ENCODE measurements around the gene RNF166.

Gene RNF166

DNA sequence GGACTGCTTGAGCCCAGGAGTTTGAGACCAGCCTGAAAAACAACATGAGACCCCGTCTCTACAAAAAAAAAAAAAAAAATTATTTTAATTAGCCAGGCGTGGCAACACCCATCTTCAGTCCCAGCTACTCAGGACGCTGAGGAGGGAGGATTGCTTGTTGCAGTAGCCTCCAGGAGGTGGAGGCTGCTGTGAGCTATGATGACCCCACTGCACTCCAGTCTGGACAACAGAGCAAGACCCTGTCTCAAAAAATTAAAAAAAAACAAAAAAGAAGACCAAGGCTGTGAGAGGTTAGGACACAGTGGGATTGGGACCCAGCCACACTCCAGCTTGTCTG is 18.6 kb downstream of the RNF166 start:
- no peak overlapping the region for H3K4me3 Mint-ChIP-seq
- no peaks in the 10 kb centered on the region for H3K36me3 Mint-ChIP-seq
- no peaks in the 10 kb centered on the region for H3K27me3 Mint-ChIP-seq
- H3K4me1 Mint-ChIP-seq (ENCODE audit: low read depth) = peaks cover 48% of the 10 kb centered on the region
- no peak overlapping the region for H3K27ac Mint-ChIP-seq
- no peaks in the 10 kb centered on the region for H3K9me3 Mint-ChIP-seq (ENCODE audit: low read depth)

DNA sequence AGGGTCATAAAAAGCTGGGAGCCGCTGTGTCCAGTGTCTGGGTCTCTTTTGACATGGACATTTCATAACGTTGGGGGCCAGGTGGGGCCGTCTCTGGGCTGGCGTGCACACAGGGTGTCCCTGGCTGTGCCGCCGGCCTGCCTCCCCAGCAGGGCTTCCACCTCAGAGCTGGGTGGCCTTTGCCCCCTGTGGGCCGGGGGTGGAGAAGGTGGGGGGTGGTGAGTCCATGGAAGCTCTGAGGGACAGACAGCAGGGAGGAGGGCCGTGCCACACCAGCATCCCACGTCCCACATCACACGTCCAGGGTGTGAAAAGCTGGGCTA is 19.0 kb downstream of the RNF166 start:
- Mint-ChIP-seq H3K27ac (no peak overlapping the region), H3K4me3 (peak overlapping the region; percentile 17), H3K36me3 (no peaks in the 10 kb centered on the region), H3K27me3 (no peaks in the 10 kb centered on the region), H3K9me3 (ENCODE audit: low read depth) (no peaks in the 10 kb centered on the region), H3K4me1 (ENCODE audit: low read depth) (peaks cover 48% of the 10 kb centered on the region)

DNA sequence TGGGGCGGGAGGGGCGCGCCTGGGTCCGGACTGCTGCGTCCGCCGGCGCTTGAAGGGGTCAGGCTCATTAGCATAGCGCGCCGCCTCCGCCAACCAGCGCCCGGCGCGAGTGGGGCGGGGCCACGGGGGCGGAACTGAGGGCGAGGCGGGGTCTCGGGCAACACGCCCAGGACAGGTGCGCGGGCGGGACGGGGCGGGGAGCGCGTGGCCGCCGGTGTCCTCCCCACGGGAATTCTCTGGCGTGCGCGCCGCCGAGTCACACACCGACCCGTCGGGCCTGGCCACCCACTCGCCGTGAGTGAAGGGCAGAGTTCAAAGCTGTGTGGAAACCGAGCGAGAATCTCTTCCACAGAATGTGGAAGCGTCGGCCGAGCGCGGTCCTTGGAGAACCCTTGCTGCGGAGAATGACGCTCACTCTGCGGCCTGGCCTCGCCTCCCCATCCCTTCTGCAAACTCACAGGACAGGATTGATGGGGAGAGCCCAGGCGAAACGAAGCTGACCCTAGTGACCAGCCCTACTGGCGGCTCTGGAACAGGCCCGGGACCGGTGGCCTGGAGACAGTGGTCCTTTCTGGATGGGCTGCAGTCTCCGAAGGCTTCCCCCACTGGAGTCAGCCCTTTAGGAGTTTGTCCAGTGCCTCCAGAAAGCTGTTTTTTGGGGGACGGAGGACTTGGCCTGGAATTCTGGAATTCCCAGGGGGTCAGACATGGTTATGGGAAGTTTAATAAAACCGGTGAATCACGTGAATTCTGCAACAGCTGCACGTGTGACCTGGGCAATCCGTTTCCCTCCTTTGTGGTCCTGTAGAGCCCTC is 19.6 kb downstream of the RNF166 start, which contains the start of gene SNAI3:
TSS of gene SNAI3 (minus strand) at position 69 of the 815 bp plus-strand sequence. CDS start 101 bp downstream, outside the sequence.
- H3K9me3 Mint-ChIP-seq (ENCODE audit: low read depth) = no peaks in the 10 kb centered on the region
- H3K27ac Mint-ChIP-seq = peak within 1 kb of the TSS; percentile 28
- H3K4me3 Mint-ChIP-seq = peak within 1 kb of the TSS; percentile 75
- H3K36me3 Mint-ChIP-seq = no peaks in the 10 kb centered on the region
- H3K27me3 Mint-ChIP-seq = no peaks in the 10 kb centered on the region
- H3K4me1 Mint-ChIP-seq (ENCODE audit: low read depth) = peaks cover 49% of the 10 kb centered on the region

DNA sequence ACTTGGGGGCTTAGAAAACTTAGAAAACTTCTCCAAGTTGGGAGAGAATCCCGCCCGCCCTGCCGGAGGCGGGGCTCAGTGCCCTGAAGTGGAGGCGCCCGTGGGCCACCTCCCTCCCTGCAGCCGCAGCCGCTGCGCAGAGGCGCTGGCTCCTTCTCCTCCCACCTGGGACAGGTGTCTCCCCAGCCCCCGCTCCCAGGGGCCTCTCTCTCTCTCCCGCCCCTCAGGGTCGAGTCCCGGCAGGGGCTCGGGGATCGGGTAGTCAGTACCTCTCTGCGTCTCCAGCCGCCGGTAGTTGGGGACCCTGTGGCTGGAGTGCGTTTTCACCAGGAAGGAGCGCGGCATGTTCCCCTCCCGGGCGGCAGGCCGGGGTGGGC is 20.2 kb downstream of the RNF166 start:
- no peaks in the 10 kb centered on the region for H3K9me3 Mint-ChIP-seq (ENCODE audit: low read depth)
- H3K27me3 Mint-ChIP-seq = no peaks in the 10 kb centered on the region
- H3K4me3 Mint-ChIP-seq = peak overlapping the region; percentile 75
- H3K36me3 Mint-ChIP-seq = no peaks in the 10 kb centered on the region
- H3K4me1 Mint-ChIP-seq (ENCODE audit: low read depth) = peaks cover 51% of the 10 kb centered on the region
- H3K27ac Mint-ChIP-seq = no peak overlapping the region

DNA sequence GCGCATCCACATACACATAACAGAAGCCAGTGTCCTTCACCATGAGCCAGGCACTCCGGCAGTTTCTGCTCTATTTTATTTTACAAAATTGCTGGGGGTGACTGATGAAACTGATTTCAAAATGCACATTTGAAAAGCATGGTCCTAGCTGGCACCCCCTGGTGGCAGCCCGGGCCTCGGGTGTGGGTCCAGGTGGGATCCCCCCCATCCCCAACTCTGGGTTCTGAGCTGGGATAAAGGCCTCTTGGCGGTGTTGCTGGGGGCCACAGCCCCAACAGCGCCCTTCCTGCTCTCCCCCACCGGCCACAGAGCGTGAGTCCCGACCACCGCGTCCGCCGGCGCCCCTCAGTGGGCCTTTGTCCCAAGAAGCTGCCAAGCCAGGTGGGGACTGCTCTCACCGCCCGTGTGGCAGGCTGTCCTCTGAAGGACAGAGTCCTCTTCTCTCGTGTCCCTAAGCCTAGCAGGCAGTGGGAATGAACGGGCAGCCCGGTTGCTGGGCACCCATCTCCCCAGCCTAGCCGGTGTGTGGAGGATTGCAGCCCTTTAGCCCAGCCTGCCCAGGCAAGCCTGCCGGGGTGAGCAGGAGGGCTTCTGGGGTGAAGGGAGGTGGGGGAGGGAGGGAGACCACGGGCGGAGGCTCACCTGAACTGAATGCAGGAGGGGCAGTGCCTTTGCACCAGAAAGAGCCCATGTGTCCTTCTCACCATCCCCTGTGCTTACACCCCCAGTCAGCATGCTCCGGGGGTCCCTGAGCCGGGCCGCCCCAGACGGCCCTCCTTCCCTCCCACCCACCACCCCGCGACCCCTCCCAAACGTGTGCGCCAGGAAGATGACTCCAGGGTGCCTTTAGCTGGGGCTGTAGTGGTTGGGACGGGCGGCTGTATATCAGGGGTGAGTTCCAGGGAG is 20.8 kb downstream of the RNF166 start:
- no peaks in the 10 kb centered on the region for H3K36me3 Mint-ChIP-seq
- no peaks in the 10 kb centered on the region for H3K27me3 Mint-ChIP-seq
- H3K4me1 Mint-ChIP-seq (ENCODE audit: low read depth) = peaks cover 47% of the 10 kb centered on the region
- H3K27ac Mint-ChIP-seq = peak overlapping the region; percentile 28
- no peaks in the 10 kb centered on the region for H3K9me3 Mint-ChIP-seq (ENCODE audit: low read depth)
- H3K4me3 Mint-ChIP-seq = peak overlapping the region; percentile 75

DNA sequence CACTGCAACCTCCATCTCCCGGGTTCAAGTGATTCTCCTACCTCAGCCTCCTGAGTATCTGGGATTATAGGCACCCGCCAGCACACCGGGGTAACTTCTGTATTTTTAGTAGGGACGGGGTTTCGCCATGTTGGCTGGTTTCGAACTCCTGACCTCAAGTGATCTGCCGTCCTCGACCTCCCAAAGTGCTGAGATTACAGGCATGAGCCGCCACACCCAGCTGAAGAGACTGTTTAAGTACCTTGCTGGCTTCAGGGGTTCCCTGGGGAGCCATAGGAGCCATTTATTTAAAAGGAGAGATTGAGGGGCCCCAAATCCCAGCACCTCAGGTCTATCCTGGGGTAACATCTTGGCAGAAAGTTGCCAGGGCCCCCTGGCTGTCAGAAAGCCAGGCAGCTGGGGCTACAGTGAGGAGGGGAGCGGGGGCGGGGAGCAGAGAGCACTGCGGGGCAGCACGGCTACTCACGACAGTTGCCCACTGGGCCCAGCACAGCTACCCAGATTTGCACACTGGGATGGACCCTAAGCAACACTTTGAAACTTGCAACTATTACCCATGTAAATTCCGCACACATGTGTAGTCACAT is 21.5 kb downstream of the RNF166 start:
- Mint-ChIP-seq H3K36me3 (no peaks in the 10 kb centered on the region), H3K27ac (peak overlapping the region; percentile 10), H3K4me3 (peak overlapping the region; percentile 75), H3K9me3 (ENCODE audit: low read depth) (no peaks in the 10 kb centered on the region), H3K4me1 (ENCODE audit: low read depth) (peaks cover 41% of the 10 kb centered on the region), H3K27me3 (no peaks in the 10 kb centered on the region)

DNA sequence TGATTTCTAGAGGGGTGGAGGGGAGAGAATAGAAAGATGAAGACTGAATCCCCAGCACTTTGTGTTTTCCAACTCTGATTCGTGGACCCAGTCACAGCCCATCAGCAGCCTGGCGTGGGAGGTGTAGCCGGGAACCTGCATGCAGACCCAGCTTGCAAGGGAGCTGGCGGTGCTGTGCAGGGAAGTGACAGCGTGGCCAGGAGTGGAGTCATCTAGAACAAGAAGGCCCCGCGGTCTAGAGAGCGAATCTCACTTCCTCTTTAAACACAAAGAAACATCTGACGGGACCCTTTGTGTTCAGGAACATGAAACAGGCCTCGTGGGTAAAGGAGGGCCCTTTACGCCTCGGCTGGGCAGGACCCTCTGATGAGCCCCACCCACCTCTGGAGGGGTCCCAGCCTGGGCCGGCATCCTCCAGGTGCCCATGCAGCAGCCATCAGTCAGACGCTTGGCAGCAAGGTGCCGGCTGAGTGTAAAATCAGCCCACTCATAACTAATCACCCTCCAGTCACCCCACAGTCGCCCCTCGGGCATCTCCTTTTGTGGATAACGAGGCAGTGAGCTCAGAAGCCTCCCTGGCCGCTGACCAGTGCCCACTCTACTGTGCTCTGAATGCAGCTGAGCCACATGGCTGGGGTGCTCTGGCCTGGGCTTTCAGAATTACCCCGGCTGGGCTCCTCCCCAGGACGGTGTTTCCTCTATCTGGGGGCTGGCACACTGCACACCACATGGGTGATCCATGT is 24.3 kb downstream of the RNF166 start:
- H3K36me3 Mint-ChIP-seq = no peaks in the 10 kb centered on the region
- H3K4me3 Mint-ChIP-seq = peak overlapping the region; percentile 73
- peaks cover 38% of the 10 kb centered on the region for H3K4me1 Mint-ChIP-seq (ENCODE audit: low read depth)
- no peaks in the 10 kb centered on the region for H3K9me3 Mint-ChIP-seq (ENCODE audit: low read depth)
- no peaks in the 10 kb centered on the region for H3K27me3 Mint-ChIP-seq
- peak overlapping the region; percentile 95 for H3K27ac Mint-ChIP-seq

DNA sequence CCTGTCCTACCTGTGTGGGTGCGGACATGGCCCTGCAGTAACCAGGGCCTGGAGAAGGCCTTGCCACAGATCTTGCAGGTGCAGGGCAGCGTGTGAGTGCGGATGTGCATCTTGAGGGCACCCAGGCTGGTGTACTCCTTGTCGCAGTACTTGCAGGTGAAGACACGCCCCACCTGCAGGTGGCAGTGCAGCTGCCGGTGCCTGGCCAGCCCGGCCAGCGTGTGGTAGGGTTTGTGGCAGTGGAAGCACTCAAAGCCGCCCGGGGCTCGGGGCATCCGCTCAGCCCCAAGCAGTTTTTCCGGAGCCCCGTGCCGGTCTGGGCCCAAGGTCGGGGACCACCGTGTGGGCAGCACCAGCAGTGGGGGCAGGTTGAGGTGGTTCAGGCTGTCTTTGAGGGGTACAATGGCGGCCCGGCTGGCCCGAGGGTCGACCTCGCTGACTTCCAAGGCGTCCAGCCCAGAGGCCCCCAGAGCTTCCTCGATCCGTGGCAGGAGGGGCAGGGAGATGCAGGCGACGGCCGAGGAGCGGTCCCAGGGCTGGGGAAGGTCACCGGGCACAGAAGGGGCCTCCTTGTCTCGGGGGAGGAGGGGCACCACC is 25.0 kb downstream of the RNF166 start:
- Mint-ChIP-seq H3K4me3 (peak overlapping the region; percentile 73), H3K4me1 (ENCODE audit: low read depth) (peaks cover 38% of the 10 kb centered on the region), H3K27ac (peak overlapping the region; percentile 95), H3K36me3 (no peaks in the 10 kb centered on the region), H3K27me3 (no peaks in the 10 kb centered on the region), H3K9me3 (ENCODE audit: low read depth) (no peaks in the 10 kb centered on the region)

DNA sequence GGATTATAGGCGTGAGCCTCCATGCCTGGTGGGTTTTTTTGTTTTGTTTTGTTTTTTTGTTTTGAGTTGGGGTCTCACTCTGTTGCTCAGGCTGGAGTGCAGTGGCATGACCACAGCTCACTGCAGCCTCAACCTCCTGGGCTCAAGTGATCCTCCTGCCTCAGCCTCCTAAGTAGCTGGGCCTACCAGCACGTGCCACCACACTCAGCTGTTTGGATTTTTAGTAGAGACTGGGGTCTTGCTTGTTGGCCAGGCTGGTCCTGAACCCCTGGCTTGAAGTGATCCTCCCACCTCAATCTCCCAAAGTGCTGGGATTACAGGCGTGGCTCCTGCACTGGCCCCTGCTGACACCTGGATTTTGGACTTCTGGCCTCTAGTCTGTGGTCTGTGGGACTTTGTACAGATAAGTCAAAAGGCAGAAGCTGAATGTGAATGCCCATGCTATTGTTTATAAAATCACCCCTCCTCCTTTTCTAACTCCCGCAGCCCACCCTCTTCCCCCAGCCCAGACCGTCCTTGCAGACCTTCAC is 25.6 kb downstream of the RNF166 start:
- Mint-ChIP-seq H3K27me3 (no peaks in the 10 kb centered on the region), H3K4me1 (ENCODE audit: low read depth) (peaks cover 38% of the 10 kb centered on the region), H3K36me3 (no peaks in the 10 kb centered on the region), H3K4me3 (no peak overlapping the region), H3K9me3 (ENCODE audit: low read depth) (no peaks in the 10 kb centered on the region), H3K27ac (peak overlapping the region; percentile 95)

DNA sequence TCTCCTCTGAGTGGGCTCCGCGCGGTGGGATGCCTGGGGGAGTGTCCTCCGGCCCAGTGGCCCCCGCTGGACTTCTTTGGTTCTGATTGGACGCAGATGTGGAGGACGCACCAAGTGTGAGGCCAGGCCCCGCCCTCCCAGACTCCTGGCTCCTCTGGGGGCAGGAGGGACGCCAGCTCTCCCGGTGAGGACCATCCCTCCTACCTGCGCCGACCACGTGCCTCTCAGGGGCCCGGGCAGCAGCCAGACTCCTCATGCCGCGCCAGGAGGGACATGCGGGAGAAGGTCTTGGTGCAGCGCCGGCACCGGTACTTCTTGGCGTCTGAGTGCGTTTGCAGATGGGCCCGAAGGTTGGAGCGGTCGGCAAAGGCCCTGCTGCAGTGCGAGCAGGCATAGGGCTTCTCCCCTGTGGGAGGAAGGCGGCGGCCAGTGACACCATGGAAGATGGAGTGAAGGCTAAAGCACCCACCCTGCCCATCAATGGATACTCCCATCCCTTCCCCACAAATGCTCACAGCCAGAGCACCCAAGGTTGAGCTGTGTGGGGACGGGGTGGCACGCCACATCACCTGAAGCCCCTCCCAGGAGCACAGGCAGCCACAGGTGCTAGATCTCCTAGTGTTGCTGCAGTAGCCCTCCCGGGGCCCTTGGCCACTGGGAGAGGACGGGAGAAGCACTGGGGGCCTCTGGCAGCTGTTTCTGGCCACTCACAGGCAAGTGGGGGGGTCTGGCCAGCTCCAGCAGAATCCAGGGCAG is 27.8 kb downstream of the RNF166 start:
- Mint-ChIP-seq H3K36me3 (no peaks in the 10 kb centered on the region), H3K4me3 (no peak overlapping the region), H3K27me3 (no peaks in the 10 kb centered on the region), H3K27ac (no peak overlapping the region), H3K4me1 (ENCODE audit: low read depth) (peaks cover 21% of the 10 kb centered on the region), H3K9me3 (ENCODE audit: low read depth) (no peaks in the 10 kb centered on the region)

DNA sequence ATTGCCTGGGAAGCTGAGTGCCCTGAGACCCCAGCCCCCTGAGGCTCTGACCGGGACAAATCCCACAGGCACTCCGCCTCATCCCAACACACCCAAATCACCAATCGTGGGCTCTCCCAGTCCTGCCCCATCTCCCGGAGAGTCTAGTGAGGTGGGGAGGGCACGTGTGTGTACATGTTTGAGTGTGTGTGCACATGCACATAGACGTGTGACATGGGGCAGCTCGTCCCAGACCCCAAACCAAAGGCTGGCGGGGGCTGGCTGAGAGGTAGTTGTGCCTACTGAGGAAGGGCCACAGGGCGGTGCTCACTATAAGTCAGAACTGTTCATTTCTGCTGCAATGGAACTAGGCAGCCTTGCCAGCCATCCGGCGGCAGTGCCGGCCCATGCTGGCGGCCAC is 28.5 kb downstream of the RNF166 start:
- Mint-ChIP-seq H3K9me3 (ENCODE audit: low read depth) (no peaks in the 10 kb centered on the region), H3K4me3 (no peak overlapping the region), H3K27me3 (no peaks in the 10 kb centered on the region), H3K27ac (no peak overlapping the region), H3K4me1 (ENCODE audit: low read depth) (peaks cover 18% of the 10 kb centered on the region), H3K36me3 (no peaks in the 10 kb centered on the region)

DNA sequence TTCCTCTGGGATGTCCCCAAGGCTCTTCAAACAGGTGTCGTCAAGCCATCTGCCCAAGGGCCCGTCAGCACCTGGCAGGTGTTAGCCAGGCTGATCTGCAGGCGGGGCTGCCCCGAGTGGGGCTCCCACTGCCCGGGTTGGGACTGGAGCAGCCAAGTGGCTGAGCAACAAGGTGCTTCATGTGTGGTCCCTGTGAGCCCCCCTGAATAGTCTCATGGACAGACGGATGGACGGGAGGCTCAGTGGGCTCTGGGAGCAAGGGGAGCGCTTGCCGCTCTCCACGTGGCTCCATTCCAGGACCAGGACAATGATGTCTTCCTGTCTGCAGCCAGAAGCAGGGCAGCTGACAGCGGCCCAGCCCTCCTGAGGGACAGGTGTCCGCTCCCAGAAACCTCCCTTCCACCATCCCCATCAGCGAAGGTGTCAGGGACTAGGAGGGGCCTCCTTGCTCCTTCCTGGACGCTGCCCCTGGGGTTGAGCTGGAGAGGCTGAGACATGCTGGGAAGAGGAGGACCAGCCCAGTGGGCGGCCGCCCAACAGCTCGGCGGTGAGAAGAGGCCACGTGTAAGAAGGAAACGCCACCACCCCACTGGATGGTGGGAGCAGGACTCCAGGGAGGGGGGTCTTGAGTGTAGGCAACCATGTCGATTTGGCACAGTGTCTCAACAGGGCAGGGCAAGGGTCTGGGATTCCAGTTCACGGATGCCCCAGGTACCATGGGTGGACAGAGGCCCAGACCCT is 29.5 kb downstream of the RNF166 start:
- no peaks in the 10 kb centered on the region for H3K9me3 Mint-ChIP-seq (ENCODE audit: low read depth)

DNA sequence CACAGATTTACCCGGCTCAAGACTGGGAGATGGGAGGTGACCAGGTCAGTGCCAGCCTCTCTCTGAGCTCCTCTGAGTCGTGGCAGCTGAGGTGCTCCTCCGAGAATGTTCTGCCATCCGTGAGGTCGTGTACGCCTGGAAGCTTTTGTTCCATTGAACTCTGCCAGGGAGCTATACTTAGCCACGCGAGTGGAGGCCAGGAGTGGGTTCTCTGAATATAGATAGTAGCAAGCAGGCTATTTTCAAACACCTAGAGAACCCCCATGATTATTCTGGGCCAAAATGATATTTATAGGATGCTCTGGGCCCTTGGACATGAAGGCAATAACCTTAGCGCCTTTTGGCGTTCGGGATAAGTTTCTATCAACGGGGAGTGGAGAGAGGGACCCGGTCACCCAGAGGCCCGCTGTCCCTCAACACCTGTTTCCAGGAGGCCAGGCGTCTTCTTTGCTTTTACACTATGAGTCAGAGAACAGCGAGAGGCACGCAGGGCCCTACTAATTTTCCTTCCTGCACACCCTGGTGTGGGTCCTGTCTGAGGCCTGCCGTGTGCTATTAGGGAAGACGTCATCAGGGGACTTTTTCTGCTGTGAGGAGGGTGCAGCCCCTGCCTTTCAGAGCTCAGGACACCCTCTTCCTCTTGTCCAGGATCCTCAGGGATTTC is 32.4 kb downstream of the RNF166 start:
- Mint-ChIP-seq H3K4me1 (ENCODE audit: low read depth) (no peaks in the 10 kb centered on the region), H3K36me3 (no peaks in the 10 kb centered on the region), H3K27me3 (no peaks in the 10 kb centered on the region), H3K27ac (no peak overlapping the region), H3K9me3 (ENCODE audit: low read depth) (no peaks in the 10 kb centered on the region), H3K4me3 (no peak overlapping the region)

More for the DNA sequence above, 29.5 kb downstream of the RNF166 start:
- Mint-ChIP-seq H3K27me3 (no peaks in the 10 kb centered on the region), H3K36me3 (no peaks in the 10 kb centered on the region), H3K4me1 (ENCODE audit: low read depth) (peaks cover 9% of the 10 kb centered on the region), H3K27ac (no peak overlapping the region), H3K4me3 (no peak overlapping the region)

Data from activated naive CD8-positive, alpha-beta T cell (primary cell).